GM18526 (cell line): Measurements from ENCODE around the gene RTN4.

ENCODE experiments used
- POLR2A ChIP-seq: IDR thresholded peaks from 3 replicates; pipeline ENCODE4 v1.6.1; 2011; ENCODE audit not compliant: insufficient read length; ENCODE audit errors: extremely low read depth

RTN4 gene

GRCh38 chr2:54925022-54925421 is 125.2 kb downstream of the RTN4 start:
- TF ChIP-seq POLR2A: no peak

GRCh38 chr2:54924121-54924520 is 126.1 kb downstream of the RTN4 start:
- no peak for TF ChIP-seq POLR2A
